CD4-positive, alpha-beta T cell treated with Interleukin-15 for 1 hour (primary cell): Measurements from ENCODE around the gene FMNL3.

ENCODE experiments used
- DNase-seq: peaks from one replicate; pipeline ENCODE4 v3.0.0-alpha.2; 2020

The FMNL3 gene

GRCh38 chr12:49674318-49674981 lies 32.8 kb downstream of the FMNL3 start:
- DNase-seq: no peak

- DNase-seq: no peak
Measured at GRCh38 chr12:49673446-49674317, 33.5 kb downstream of the FMNL3 start.

GRCh38 chr12:49672301-49673217 lies 34.6 kb downstream of the FMNL3 start:
- no peak for DNase-seq

- DNase-seq: peak; percentile 84
Measured at GRCh38 chr12:49671031-49671765, 36.0 kb downstream of the FMNL3 start.

GRCh38 chr12:49669796-49670195 lies 37.4 kb downstream of the FMNL3 start:
- DNase-seq: no peak

- no peak for DNase-seq
Measured at GRCh38 chr12:49667325-49668090, 39.7 kb downstream of the FMNL3 start.

GRCh38 chr12:49666176-49666575 lies 41.0 kb downstream of the FMNL3 start:
- DNase-seq: no peak

GRCh38 chr12:49665384-49665783 lies 41.8 kb downstream of the FMNL3 start:
- no peak for DNase-seq

GRCh38 chr12:49664591-49665239 lies 42.5 kb downstream of the FMNL3 start:
- no peak for DNase-seq

GRCh38 chr12:49664167-49664566 lies 43.0 kb downstream of the FMNL3 start:
- no peak for DNase-seq

GRCh38 chr12:49662998-49663843 lies 44.0 kb downstream of the FMNL3 start:
- DNase-seq: peak; percentile 91

GRCh38 chr12:49661746-49662145 lies 45.5 kb downstream of the FMNL3 start:
- DNase-seq: no peak

- no peak for DNase-seq
Measured at GRCh38 chr12:49661191-49661590, 46.0 kb downstream of the FMNL3 start.

- no peak for DNase-seq
Measured at GRCh38 chr12:49659753-49660152, 47.5 kb downstream of the FMNL3 start.

GRCh38 chr12:49658276-49658675 lies 48.9 kb downstream of the FMNL3 start:
- DNase-seq: no peak

- DNase-seq: no peak
Measured at GRCh38 chr12:49655595-49656236, 51.5 kb downstream of the FMNL3 start.

- DNase-seq: no peak
Measured at GRCh38 chr12:49654715-49655114, 52.5 kb downstream of the FMNL3 start.

- DNase-seq: no peak
Measured at GRCh38 chr12:49652921-49653520, 54.2 kb downstream of the FMNL3 start.

GRCh38 chr12:49651855-49652254 lies 55.4 kb downstream of the FMNL3 start:
- no peak for DNase-seq
